SK-N-SH (cell line): ENCODE measurements around the gene BRINP3. TPM values are rescaled to one million over a fixed set of nuclear protein-coding genes. Genes with fewer than 3 reads are reported as not detected.

Experiments used
- CTCF ChIA-PET: fragments of 300-600, 350-600 bp; formaldehyde crosslinking; extraction: SDS; loops from one replicate; lab custom pipeline; 2021; lab: Yijun Ruan, JAX
- POLR2A ChIA-PET: fragments of 350-600 bp; sonication (Branson Sonifier 250); formaldehyde crosslinking; extraction: SDS; loops from one replicate; lab custom pipeline; 2020; ENCODE audit warnings: antibody characterized with exemption, inconsistent platforms; lab: Yijun Ruan, JAX
- DNase-seq: peaks from one replicate; pipeline ENCODE4 v3.0.0; 2012
- H2AFZ ChIP-seq: fragments of 200-600 bp; sonication (generic); 2 replicates; pipeline ENCODE4 v1.8.1; 2016; ENCODE audit warnings: antibody characterized with exemption, mild to moderate bottlenecking, low read depth
- H3F3A ChIP-seq: fragments of 200-600 bp; sonication (generic); replicated peaks from 2 replicates; pipeline ENCODE3; 2016; ENCODE audit warnings: antibody characterized with exemption, mild to moderate bottlenecking; ENCODE audit not compliant: insufficient read depth
- H3K27ac ChIP-seq, 2 experiments: fragments of 200-500 bp in 1 of 2; fragments of 200-600 bp in 1 of 2; sonication (Bioruptor generic) in 1 of 2; sonication (generic), shearing (Covaris generic) in 1 of 2; 2 replicates each; pipeline versions ENCODE4 v1.5.1 to v1.6.1; 2014 to 2016; ENCODE audit warnings: low read depth in 2 of 2, inconsistent platforms in 1 of 2, low read length in 1 of 2, mild to moderate bottlenecking in 1 of 2, mixed read lengths in 1 of 2
- H3K27me3 ChIP-seq: fragments of 200-600 bp; sonication (generic), shearing (Covaris generic); 2 replicates; pipeline ENCODE4 v1.6.1; 2016; ENCODE audit warnings: mixed run types; ENCODE audit not compliant: insufficient read depth
- H3K36me3 ChIP-seq, 2 experiments: fragments of 200-500 bp in 1 of 2; fragments of 200-600 bp in 1 of 2; sonication (Bioruptor generic) in 1 of 2; sonication (generic) in 1 of 2; replicated peaks in 1 of 2; 2 replicates each; pipeline versions ENCODE3 to v1.5.1; 2014 to 2016; ENCODE audit warnings: low read length in 1 of 2, mild to moderate bottlenecking in 1 of 2; ENCODE audit not compliant: insufficient read depth in 2 of 2, control insufficient read depth in 1 of 2
- H3K4me1 ChIP-seq, 2 experiments: fragments of 200-500 bp in 1 of 2; fragments of 200-600 bp in 1 of 2; sonication (Bioruptor generic) in 1 of 2; sonication (generic), shearing (Covaris generic) in 1 of 2; 2 replicates each; pipeline versions ENCODE4 v1.5.1 to v1.6.1; 2014 to 2016; ENCODE audit warnings: low read depth in 1 of 2, low read length in 1 of 2, mixed run types in 1 of 2; ENCODE audit not compliant: insufficient read depth in 2 of 2, control insufficient read depth in 1 of 2
- H3K4me2 ChIP-seq: fragments of 200-600 bp; sonication (generic), shearing (Covaris generic); 2 replicates; pipeline ENCODE4 v1.6.1; 2017; ENCODE audit warnings: mixed run types
- H3K4me3 ChIP-seq, 2 experiments: fragments of 200-500 bp in 1 of 2; fragments of 200-600 bp in 1 of 2; sonication (Bioruptor generic) in 1 of 2; sonication (generic), shearing (Covaris generic) in 1 of 2; 2 replicates each; pipeline versions ENCODE4 v1.5.1 to v1.8.1; 2014 to 2016; ENCODE audit warnings: low read depth in 2 of 2, inconsistent platforms in 1 of 2, low read length in 1 of 2, mild to moderate bottlenecking in 1 of 2, mixed read lengths in 1 of 2, moderate library complexity in 1 of 2
- H3K79me2 ChIP-seq: fragments of 200-600 bp; sonication (generic); 2 replicates; pipeline ENCODE4 v1.8.1; 2017; ENCODE audit warnings: mild to moderate bottlenecking; ENCODE audit not compliant: insufficient read depth
- H3K9ac ChIP-seq: fragments of 200-600 bp; sonication (generic); 2 replicates; pipeline ENCODE4 v1.6.1; 2017; ENCODE audit warnings: mixed run types
- H3K9me2 ChIP-seq: fragments of 200-600 bp; sonication (generic); 2 replicates; pipeline ENCODE4 v1.6.1; 2017; ENCODE audit warnings: mixed run types
- H3K9me3 ChIP-seq: fragments of 200-600 bp; sonication (generic); 2 replicates; pipeline ENCODE4 v1.6.1; 2017; ENCODE audit warnings: mixed run types, mild to moderate bottlenecking, moderate library complexity
- H4K20me1 ChIP-seq: fragments of 200-600 bp; sonication (generic); 2 replicates; pipeline ENCODE4 v1.6.1; 2017; ENCODE audit warnings: mild to moderate bottlenecking, mixed run types; ENCODE audit not compliant: insufficient read depth
- ELF1 ChIP-seq: IDR thresholded peaks from 2 replicates; pipeline ENCODE4 v1.4.0; 2012
- EP300 ChIP-seq, 2 experiments: IDR thresholded peaks; 2 replicates each; pipeline versions ENCODE4 v1.4.0 to v1.6.1; 2012; ENCODE audit warnings: borderline replicate concordance in 1 of 2, low read depth in 1 of 2, low read length in 1 of 2
- EZH2phosphoT487 ChIP-seq: fragments of 200-600 bp; sonication (generic); IDR thresholded peaks from 2 replicates; pipeline ENCODE4 v1.6.1; 2017; ENCODE audit warnings: low read depth, mixed run types, mild to moderate bottlenecking, antibody characterized with exemption, moderate library complexity, borderline replicate concordance
- GABPA ChIP-seq: IDR thresholded peaks from 2 replicates; pipeline ENCODE4 v1.4.0; 2012; ENCODE audit warnings: low read depth, mild to moderate bottlenecking
- JUND ChIP-seq: IDR thresholded peaks from 2 replicates; pipeline ENCODE4 v1.4.0; 2012
- MEF2A ChIP-seq: IDR thresholded peaks from 2 replicates; pipeline ENCODE4 v1.4.0; 2012; ENCODE audit warnings: low read depth, borderline replicate concordance
- RAD21 ChIP-seq: IDR thresholded peaks from 2 replicates; pipeline ENCODE4 v1.6.1; 2012; ENCODE audit warnings: mild to moderate bottlenecking, low read length
- RCOR1 ChIP-seq: fragments of 150-350 bp; IDR thresholded peaks from 2 replicates; pipeline ENCODE4 v1.6.1; 2017; ENCODE audit warnings: antibody characterized with exemption, low read length
- RXRA ChIP-seq: IDR thresholded peaks from 2 replicates; pipeline ENCODE4 v1.4.0; 2012; ENCODE audit warnings: low read depth, mild to moderate bottlenecking, borderline replicate concordance
- SMC3 ChIP-seq: IDR thresholded peaks from 2 replicates; pipeline ENCODE4 v1.6.1; 2012; ENCODE audit warnings: low read depth, low read length, improper control_type of control experiment
- WGBS: methylation state at CpG from one replicate; pipeline ENCODE4 v1.1.6; 2017; ENCODE audit warnings: low lambda C conversion rate; 5-methylcytosine and 5-hydroxymethylcytosine counted together
- polyA plus RNA-seq, 3 experiments: library from polyadenylated mRNA; depleted of rRNA; stranded (reverse); fragments of >200 nt; gene quantifications; 2 replicates each; pipeline ENCODE4 v1.2.3, GENCODE V29; 2012
- TF ChIP-seq, protein P1 (sequence below): fragments of 200-600 bp; sonication (generic); IDR thresholded peaks from 2 replicates; pipeline ENCODE4 v1.6.1; 2017; ENCODE audit warnings: antibody characterized with exemption, mild to moderate bottlenecking, moderate library complexity
- TF ChIP-seq, protein P2 (sequence below): IDR thresholded peaks from 2 replicates; pipeline ENCODE4 v1.4.0; 2012; ENCODE audit warnings: low read depth, borderline replicate concordance
- TF ChIP-seq, protein P3 (sequence below): IDR thresholded peaks from 2 replicates; pipeline ENCODE4 v1.4.0; 2012; ENCODE audit warnings: low read depth, borderline replicate concordance

Gene BRINP3
- polyA plus RNA-seq, 1 of the 3 experiments (the other 2 are of a cell fraction), result not detected

DNA sequence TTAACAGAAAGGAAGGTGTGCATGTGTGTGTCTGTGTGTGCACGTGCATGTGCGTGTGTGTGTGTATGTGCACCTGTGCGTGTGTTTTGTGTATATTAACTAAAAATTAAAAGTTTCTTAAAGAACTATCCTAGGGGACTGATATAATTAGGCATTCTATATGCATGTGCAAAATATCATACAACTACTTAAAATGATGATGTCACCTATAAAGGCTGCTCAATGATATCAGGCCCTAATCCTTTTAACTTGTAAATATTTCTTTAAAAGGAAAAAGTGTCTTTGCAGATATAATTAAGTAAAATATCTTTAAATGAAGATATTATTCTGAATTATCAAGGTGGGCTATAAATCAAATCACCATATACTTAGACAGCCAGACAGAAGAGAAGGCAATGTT is 64.5 kb downstream of the BRINP3 start (continued):
- no peak for TF ChIP-seq EZH2phosphoT487

DNA sequence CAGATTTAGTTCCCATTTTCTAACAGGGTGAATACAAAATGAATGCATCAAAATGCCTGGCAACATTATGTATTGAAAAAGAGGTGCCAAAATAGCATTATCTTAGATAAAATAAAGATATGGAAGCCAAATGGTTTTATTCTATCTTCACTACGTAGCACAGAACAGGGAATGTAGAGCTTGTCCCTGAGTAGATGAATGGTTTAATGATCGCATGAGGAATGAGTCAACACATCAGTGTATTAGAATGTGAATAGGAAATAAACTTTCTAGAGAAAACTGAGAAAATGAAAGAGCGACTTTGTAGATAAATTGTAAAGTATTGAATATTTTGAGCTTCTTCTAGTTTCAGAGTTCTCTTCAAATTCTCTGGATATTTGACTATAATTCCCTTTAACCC is 74.3 kb downstream of the BRINP3 start:
- no peak overlapping the region for H3K9ac ChIP-seq
- no peak overlapping the region for H3K4me2 ChIP-seq

More for the DNA sequence above, 74.3 kb downstream of the BRINP3 start:
- no peak overlapping the region for H2AFZ ChIP-seq
- H3K9me3 ChIP-seq, result no peaks in the 10 kb centered on the region
- H3F3A ChIP-seq, result no peaks in the 10 kb centered on the region
- no peaks in the 10 kb centered on the region for H3K36me3 ChIP-seq
- H3K4me1 ChIP-seq, result no peaks in the 10 kb centered on the region
- ChIA-PET POLR2A (no interaction called here), CTCF (no interaction called here)
- H3K27ac ChIP-seq, result no peak overlapping the region
- no peak overlapping the region for H3K4me3 ChIP-seq
- no peaks in the 10 kb centered on the region for H4K20me1 ChIP-seq
- H3K9me2 ChIP-seq, result no peaks in the 10 kb centered on the region
- WGBS, result 79% methylated on average over 3 of the region's 3 CpGs
- no peak for DNase-seq
- TF ChIP-seq SMC3, result no peak
- TF ChIP-seq, protein P1, sequence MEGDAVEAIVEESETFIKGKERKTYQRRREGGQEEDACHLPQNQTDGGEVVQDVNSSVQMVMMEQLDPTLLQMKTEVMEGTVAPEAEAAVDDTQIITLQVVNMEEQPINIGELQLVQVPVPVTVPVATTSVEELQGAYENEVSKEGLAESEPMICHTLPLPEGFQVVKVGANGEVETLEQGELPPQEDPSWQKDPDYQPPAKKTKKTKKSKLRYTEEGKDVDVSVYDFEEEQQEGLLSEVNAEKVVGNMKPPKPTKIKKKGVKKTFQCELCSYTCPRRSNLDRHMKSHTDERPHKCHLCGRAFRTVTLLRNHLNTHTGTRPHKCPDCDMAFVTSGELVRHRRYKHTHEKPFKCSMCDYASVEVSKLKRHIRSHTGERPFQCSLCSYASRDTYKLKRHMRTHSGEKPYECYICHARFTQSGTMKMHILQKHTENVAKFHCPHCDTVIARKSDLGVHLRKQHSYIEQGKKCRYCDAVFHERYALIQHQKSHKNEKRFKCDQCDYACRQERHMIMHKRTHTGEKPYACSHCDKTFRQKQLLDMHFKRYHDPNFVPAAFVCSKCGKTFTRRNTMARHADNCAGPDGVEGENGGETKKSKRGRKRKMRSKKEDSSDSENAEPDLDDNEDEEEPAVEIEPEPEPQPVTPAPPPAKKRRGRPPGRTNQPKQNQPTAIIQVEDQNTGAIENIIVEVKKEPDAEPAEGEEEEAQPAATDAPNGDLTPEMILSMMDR, result no peak
- TF ChIP-seq, protein P2, sequence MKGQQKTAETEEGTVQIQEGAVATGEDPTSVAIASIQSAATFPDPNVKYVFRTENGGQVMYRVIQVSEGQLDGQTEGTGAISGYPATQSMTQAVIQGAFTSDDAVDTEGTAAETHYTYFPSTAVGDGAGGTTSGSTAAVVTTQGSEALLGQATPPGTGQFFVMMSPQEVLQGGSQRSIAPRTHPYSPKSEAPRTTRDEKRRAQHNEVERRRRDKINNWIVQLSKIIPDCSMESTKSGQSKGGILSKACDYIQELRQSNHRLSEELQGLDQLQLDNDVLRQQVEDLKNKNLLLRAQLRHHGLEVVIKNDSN, result no peak
- no peak for TF ChIP-seq RAD21
- no peak for TF ChIP-seq GABPA
- TF ChIP-seq, protein P3, sequence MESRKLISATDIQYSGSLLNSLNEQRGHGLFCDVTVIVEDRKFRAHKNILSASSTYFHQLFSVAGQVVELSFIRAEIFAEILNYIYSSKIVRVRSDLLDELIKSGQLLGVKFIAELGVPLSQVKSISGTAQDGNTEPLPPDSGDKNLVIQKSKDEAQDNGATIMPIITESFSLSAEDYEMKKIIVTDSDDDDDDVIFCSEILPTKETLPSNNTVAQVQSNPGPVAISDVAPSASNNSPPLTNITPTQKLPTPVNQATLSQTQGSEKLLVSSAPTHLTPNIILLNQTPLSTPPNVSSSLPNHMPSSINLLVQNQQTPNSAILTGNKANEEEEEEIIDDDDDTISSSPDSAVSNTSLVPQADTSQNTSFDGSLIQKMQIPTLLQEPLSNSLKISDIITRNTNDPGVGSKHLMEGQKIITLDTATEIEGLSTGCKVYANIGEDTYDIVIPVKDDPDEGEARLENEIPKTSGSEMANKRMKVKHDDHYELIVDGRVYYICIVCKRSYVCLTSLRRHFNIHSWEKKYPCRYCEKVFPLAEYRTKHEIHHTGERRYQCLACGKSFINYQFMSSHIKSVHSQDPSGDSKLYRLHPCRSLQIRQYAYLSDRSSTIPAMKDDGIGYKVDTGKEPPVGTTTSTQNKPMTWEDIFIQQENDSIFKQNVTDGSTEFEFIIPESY, result no peak
- TF ChIP-seq EZH2phosphoT487, result no peak
- TF ChIP-seq RCOR1, result no peak
- no peak for TF ChIP-seq MEF2A
- no peak for TF ChIP-seq ELF1
- TF ChIP-seq EP300 (IDR thresholded peaks at IDR 0.05; ENCODE audit: borderline replicate concordance in 1 of 2, low read depth in 1 of 2, low read length in 1 of 2), result no peak
- no peak for TF ChIP-seq RXRA
- TF ChIP-seq JUND, result no peak
- H3K27me3 ChIP-seq, result no peaks in the 10 kb centered on the region
- H3K79me2 ChIP-seq, result no peaks in the 10 kb centered on the region
